HepG2 (cell line): ENCODE results near the gene BPIFA2. TPM values are rescaled to one million over a fixed set of nuclear protein-coding genes. Genes with fewer than 3 reads are reported as not detected.

ENCODE experiments used
- AKAP8 ChIP-seq: sonication (generic); formaldehyde crosslinking; IDR thresholded peaks from 2 replicates; pipeline ENCODE4 v1.5.1; 2020; ENCODE audit warnings: mild to moderate bottlenecking, missing genetic modification reagents
- HNF4A ChIP-seq: sonication (generic); formaldehyde crosslinking; IDR thresholded peaks from 2 replicates; pipeline ENCODE4 v1.4.0; 2020; ENCODE audit warnings: missing genetic modification reagents
- MED8 ChIP-seq: sonication (generic); formaldehyde crosslinking; IDR thresholded peaks from 2 replicates; pipeline ENCODE4 v1.8.1; 2023; ENCODE audit warnings: mild to moderate bottlenecking, missing genetic modification reagents; ENCODE audit not compliant: insufficient replicate concordance
- NFAT5 ChIP-seq: sonication (generic); formaldehyde crosslinking; IDR thresholded peaks from 2 replicates; pipeline ENCODE4 v1.4.0; 2020; ENCODE audit warnings: missing genetic modification reagents
- POLR2A ChIP-seq, 2 experiments: IDR thresholded peaks; 2 replicates each; pipeline ENCODE4 v1.6.1; 2011; ENCODE audit warnings: low read depth in 2 of 2, low read length in 2 of 2, mild to moderate bottlenecking in 1 of 2, moderate library complexity in 1 of 2; ENCODE audit not compliant: insufficient read depth in 1 of 2
- POLR2AphosphoS2 ChIP-seq: IDR thresholded peaks from 2 replicates; pipeline ENCODE4 v1.6.1; 2011; ENCODE audit warnings: low read depth, low read length, improper control_type of control experiment
- SIX1 ChIP-seq: sonication (generic); formaldehyde crosslinking; IDR thresholded peaks from 2 replicates; pipeline ENCODE4 v1.4.0; 2020; ENCODE audit warnings: missing genetic modification reagents, borderline replicate concordance
- TCF7 ChIP-seq: sonication (generic); IDR thresholded peaks from 2 replicates; pipeline ENCODE4 v1.6.1; 2016; ENCODE audit warnings: antibody characterized with exemption, low read depth
- XBP1 ChIP-seq: sonication (generic); formaldehyde crosslinking; IDR thresholded peaks from 2 replicates; pipeline ENCODE4 v1.5.0; 2020; ENCODE audit warnings: missing genetic modification reagents
- ZBTB21 ChIP-seq: sonication (generic); formaldehyde crosslinking; IDR thresholded peaks from 2 replicates; pipeline ENCODE4 v1.4.0; 2020; ENCODE audit warnings: missing genetic modification reagents
- ZBTB7B ChIP-seq: sonication (generic); formaldehyde crosslinking; IDR thresholded peaks from 2 replicates; pipeline ENCODE4 v1.4.0; 2020; ENCODE audit warnings: missing genetic modification reagents
- ZFP36 ChIP-seq: fragments of 150-350 bp; IDR thresholded peaks from 2 replicates; pipeline ENCODE4 v1.6.1; 2018; ENCODE audit warnings: borderline replicate concordance, low read length, low read depth; ENCODE audit not compliant: partially characterized antibody
- ZNF207 ChIP-seq: fragments of 450-650 bp; IDR thresholded peaks from 2 replicates; pipeline ENCODE4 v1.6.1; 2016; ENCODE audit warnings: antibody characterized with exemption, borderline replicate concordance
- ZNF318 ChIP-seq: sonication (generic); formaldehyde crosslinking; IDR thresholded peaks from 2 replicates; pipeline ENCODE4 v1.4.0; 2020; ENCODE audit warnings: mild to moderate bottlenecking, missing genetic modification reagents
- ZNF460 ChIP-seq: sonication (generic); formaldehyde crosslinking; IDR thresholded peaks from 2 replicates; pipeline ENCODE4 v1.5.1; 2020; ENCODE audit warnings: missing genetic modification reagents, mild to moderate bottlenecking, borderline replicate concordance
- ZNF530 ChIP-seq: sonication (generic); formaldehyde crosslinking; IDR thresholded peaks from 2 replicates; pipeline ENCODE4 v1.5.0; 2020; ENCODE audit warnings: low read depth, mild to moderate bottlenecking, missing genetic modification reagents
- ZNF550 ChIP-seq: sonication (generic); formaldehyde crosslinking; IDR thresholded peaks from 2 replicates; pipeline ENCODE4 v1.4.0; 2020; ENCODE audit warnings: mild to moderate bottlenecking, missing genetic modification reagents, borderline replicate concordance
- ZNF749 ChIP-seq: sonication (generic); formaldehyde crosslinking; IDR thresholded peaks from 2 replicates; pipeline ENCODE4 v1.8.0; 2022; ENCODE audit warnings: mild to moderate bottlenecking, missing genetic modification reagents, moderate library complexity, borderline replicate concordance
- ZNF816 ChIP-seq: sonication (generic); formaldehyde crosslinking; IDR thresholded peaks from 2 replicates; pipeline ENCODE4 v1.8.0; 2022; ENCODE audit warnings: missing genetic modification reagents, mild to moderate bottlenecking, borderline replicate concordance
- polyA plus RNA-seq, 8 experiments: library from polyadenylated mRNA; depleted of rRNA in 3 of 8; stranded (reverse) in 7 of 8; unstranded in 1 of 8; fragments of >200 nt; fragmentation: Illumina TruSeq in 4 of 8; extraction: Trizol in 4 of 8; gene quantifications; 2 replicates each; pipeline versions ENCODE4 v1.2.1 to v1.2.3, GENCODE V29; 2011 to 2016; ENCODE audit warnings: low read depth in 4 of 8, missing spikeins in 1 of 8, mixed read lengths in 1 of 8; ENCODE audit not compliant: insufficient read depth in 1 of 8
- total RNA-seq, 5 experiments: library from RNA; depleted of rRNA; stranded (reverse); fragments of >200 nt; fragmentation: Illumina TruSeq; extraction: Trizol; gene quantifications; 2 replicates each; pipeline ENCODE4 v1.2.3, GENCODE V29; 2016; ENCODE audit warnings: low read depth in 1 of 5

The BPIFA2 gene
- total and polyA plus RNA-seq, 2 of the 13 experiments (the other 11 are each of a cell fraction or from before 2014, with no cell fraction given): not detected

- TF ChIP-seq ZNF318 (CRISPR knock-in tag) (no peak), SIX1 (no peak), ZNF816 (no peak), HNF4A (peak; percentile 61), ZNF207 (no peak), XBP1 (CRISPR knock-in tag) (no peak), ZNF530 (CRISPR knock-in tag) (no peak), POLR2A (IDR thresholded peaks at IDR 0.05; ENCODE audit: insufficient read depth in 1 of 2, low read depth in 2 of 2, low read length in 2 of 2) (no peak), ZBTB21 (0 out of 2 replicates have a peak, but pooled peaks have one; percentile 39), ZNF749 (CRISPR knock-in tag) (no peak), ZFP36 (no peak), ZBTB7B (CRISPR knock-in tag) (no peak), MED8 (CRISPR knock-in tag) (no peak), TCF7 (no peak; the same call in 1 of the 2 replicates), AKAP8 (CRISPR knock-in tag) (no peak), POLR2AphosphoS2 (no peak), ZNF460 (CRISPR knock-in tag) (no peak), ZNF550 (CRISPR knock-in tag) (no peak), NFAT5 (CRISPR knock-in tag) (no peak)
Observed at GRCh38 chr20:33125983-33126382, 42.0 kb upstream of the BPIFA2 start (continued).
